GM20000 (cell line): ENCODE results near the gene WDR87.
"Not testable (repeated sequence)": the region's sequence is repeated elsewhere in the genome, so short reads cannot be mapped to it uniquely, and the experiment has no call there.

Source experiments
- DNase-seq: peaks from one replicate; pipeline ENCODE4 v3.0.0; 2012; ENCODE audit warnings: low spot score
- TF ChIP-seq, protein P1 (sequence below): IDR thresholded peaks from 2 replicates; pipeline ENCODE4 v1.5.1; 2012; ENCODE audit warnings: mild to moderate bottlenecking, control low read depth; ENCODE audit errors: extremely low read depth, missing control alignments

The WDR87 gene

DNA sequence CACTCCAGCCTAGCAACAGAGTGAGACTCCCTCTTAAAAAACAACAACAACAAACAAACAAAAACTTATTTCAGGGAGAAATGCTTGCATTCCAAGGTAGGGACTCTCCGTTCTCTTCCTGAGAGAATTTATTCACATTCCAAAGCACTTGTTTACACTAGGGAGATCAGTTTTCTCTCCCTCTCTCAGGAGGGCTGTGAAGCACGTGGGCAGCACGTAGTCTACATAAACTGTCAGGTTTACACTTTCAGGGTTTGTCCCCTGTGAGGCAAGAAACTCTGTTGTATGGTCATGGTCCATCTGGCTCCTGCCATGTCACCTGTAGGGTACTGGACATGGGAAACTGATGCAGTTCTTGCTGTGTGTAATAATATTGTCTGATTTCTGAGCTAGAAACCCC, 31.6 kb downstream of the WDR87 start:
- DNase-seq: no peak
- TF ChIP-seq, protein P1, sequence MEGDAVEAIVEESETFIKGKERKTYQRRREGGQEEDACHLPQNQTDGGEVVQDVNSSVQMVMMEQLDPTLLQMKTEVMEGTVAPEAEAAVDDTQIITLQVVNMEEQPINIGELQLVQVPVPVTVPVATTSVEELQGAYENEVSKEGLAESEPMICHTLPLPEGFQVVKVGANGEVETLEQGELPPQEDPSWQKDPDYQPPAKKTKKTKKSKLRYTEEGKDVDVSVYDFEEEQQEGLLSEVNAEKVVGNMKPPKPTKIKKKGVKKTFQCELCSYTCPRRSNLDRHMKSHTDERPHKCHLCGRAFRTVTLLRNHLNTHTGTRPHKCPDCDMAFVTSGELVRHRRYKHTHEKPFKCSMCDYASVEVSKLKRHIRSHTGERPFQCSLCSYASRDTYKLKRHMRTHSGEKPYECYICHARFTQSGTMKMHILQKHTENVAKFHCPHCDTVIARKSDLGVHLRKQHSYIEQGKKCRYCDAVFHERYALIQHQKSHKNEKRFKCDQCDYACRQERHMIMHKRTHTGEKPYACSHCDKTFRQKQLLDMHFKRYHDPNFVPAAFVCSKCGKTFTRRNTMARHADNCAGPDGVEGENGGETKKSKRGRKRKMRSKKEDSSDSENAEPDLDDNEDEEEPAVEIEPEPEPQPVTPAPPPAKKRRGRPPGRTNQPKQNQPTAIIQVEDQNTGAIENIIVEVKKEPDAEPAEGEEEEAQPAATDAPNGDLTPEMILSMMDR: no peak

DNA sequence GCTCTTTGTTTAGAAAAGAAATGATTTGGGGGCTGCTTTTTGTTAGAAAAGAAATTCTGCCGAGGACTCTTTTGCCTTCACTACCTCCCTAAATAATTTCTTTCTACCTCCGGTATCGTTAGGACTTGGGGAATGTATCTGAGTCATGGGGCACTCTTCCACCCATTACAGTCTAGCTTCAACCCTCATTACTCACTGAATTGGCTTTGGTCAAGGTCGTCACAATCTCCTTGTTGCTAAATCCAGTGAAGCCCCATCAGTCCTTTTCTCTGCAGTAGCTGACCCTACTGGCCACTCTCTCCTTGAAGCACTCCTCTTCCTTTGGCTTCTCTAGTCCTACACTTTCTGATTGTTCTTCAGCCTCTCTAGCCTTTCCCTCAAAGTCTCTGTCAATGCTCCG, 34.0 kb downstream of the WDR87 start:
- TF ChIP-seq, protein P1: no peak
- no peak for DNase-seq

DNA sequence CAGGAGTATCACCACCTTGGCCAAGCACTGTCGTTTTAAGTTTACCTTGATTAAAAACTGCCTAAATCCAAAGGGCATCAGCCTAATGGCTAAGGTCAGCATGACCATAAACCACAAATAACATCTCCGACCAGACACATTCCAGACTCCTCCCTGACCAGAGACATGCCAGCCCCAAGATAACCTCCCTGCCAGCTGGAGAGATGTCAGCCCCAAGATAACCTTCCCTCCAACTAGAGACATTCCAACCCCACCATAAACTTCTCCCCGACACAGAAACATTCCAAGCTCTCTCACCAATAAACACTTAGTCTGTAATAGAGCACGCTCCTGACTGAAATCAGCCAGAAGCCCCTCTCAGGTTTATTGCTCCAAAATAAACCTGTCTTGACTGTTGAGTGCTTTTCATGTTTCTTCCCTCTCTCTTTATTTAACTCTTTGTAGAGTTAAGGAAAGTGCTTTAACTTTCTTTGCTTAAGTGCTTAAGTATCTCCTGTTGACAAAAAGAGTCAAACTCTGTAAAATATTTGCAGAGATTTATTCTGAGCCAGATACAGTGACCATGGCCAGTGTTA, 36.5 kb downstream of the WDR87 start:
- no peak for DNase-seq
- TF ChIP-seq, protein P1: no peak

DNA sequence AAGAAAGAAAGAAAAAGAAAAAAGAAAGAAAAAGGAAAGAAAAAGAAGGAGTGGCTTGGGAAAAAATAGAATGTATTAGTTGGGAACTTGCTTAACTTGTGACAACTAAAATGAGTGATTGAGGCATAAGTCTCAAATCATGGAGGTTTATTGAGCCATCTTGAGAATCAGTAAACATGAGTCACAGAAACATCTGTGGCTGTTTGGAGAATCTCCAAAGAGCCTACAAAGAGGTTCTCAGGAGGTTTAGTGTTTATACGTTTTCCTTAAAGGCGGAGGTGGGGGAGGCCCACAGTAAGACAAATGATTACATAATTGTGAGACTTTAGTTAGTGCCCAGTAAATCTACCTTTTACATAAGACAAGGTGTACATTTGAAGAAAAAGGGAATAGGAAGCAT, 38.6 kb downstream of the WDR87 start:
- TF ChIP-seq, protein P1: no peak
- DNase-seq: no peak

DNA sequence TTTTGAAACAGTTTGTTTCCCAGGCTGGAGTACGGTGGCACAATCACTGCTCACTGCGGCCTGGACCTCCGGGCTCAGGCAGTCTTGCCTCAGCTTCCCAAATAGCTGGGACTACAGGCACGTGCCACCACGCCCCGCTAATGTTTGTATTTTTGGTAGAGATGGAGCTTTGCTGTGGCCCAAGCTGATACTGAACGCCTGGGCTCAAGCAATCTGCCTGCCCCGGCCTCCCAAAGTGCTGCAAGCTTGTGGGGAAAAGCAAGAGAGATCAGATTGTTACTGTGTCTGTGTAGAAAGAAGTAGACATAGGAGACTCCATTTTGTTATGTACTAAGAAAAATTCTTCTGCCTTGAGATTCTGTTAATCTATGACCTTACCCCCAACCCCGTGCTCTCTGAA, 40.5 kb downstream of the WDR87 start:
- not testable (repeated sequence) for DNase-seq

DNA sequence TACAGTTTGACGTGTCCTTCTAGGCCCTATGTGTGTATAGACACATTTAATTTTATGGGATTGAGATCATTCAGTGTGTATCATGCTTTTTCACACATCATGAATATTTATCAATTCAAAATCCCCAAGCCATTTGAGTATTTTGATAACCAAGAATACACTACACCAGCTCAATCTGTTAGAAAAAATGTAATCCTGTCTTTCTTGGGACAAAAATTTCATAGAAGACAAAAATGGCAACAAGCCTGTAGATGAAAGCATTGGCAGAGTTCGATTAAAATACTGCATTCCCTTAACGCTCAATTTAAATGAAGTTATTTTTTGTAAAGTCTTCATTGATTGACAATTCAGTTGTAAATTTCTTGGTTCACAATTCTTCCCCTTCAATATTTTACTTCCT, 41.9 kb downstream of the WDR87 start:
- no peak for DNase-seq
- TF ChIP-seq, protein P1: no peak

DNA sequence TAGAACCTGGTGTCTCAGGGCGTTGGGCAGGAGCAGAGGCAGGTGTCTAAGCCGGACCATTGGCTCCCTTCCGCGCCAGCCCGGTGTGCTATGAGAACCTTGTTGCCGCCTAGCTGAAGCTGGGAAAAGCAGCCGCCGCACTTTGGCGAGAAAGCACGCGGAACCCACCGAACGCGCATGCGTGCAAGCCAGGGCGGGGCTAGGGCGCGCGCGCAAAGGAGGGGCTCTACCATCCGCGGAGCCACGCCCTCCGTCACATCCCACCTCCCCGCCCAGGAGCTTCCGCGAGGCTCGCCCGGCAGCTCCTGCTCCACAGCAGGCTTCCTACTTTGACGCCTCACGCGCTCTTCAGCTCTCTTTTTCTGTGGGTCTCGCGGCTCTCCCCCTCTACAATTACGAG, 51.3 kb downstream of the WDR87 start:
- DNase-seq: peak; percentile 69

DNA sequence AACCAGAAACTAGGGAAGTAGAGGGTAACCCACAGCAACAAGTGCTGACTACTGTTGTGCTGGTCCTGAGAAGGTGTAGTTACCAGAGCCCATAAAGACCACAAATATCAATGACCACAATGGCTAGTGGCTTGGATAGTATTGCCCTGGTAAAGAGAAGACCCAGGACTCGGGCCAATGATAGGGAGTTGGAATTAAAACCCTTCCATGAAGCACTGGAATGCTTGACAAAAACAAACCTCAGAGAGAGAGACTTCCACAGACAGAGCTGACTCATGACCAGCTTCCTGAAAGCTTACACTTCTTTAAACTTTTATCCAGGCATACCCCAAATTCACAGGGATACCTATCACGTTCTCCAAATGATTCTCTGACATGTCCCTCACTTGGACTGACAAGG, 60.5 kb downstream of the WDR87 start:
- TF ChIP-seq, protein P1: no peak
- no peak for DNase-seq

More for the DNA sequence above, 51.3 kb downstream of the WDR87 start:
- TF ChIP-seq, protein P1: no peak
